Uterus (tissue), 4 donors: ENCODE results near the gene SH2D1A. TPM values are rescaled to one million over a fixed set of nuclear protein-coding genes. Genes with fewer than 3 reads are reported as not detected.

ENCODE experiments used
- DNase-seq, 2 donors: peaks; one replicate each; pipeline ENCODE4 v3.0.0-alpha.2; 2019 to 2020
- H3K27ac ChIP-seq, 2 donors: fragments of 200-600 bp; sonication (generic); 1 replicate in 1 of 2; 2 replicates in 1 of 2; pipeline ENCODE4 v1.5.1; 2016 to 2018
- H3K27me3 ChIP-seq, 2 donors: fragments of 200-600 bp; sonication (generic); one replicate each; pipeline ENCODE4 v1.5.1; 2018 to 2019; ENCODE audit warnings: control low read depth in 1 of 2
- H3K36me3 ChIP-seq, 2 donors: fragments of 200-600 bp; sonication (generic); one replicate each; pipeline ENCODE4 v1.5.1; 2019; ENCODE audit warnings: control low read depth in 1 of 2
- H3K4me1 ChIP-seq, 2 donors: fragments of 200-600 bp; sonication (generic); one replicate each; pipeline ENCODE4 v1.5.1; 2018 to 2019; ENCODE audit warnings: control low read depth in 1 of 2
- H3K4me3 ChIP-seq, 2 donors: fragments of 200-600 bp; sonication (generic); 1 replicate in 1 of 2; 2 replicates in 1 of 2; pipeline ENCODE4 v1.5.1; 2018 to 2019; ENCODE audit warnings: mild to moderate bottlenecking in 1 of 2
- H3K9me3 ChIP-seq, 2 donors: fragments of 200-600 bp; sonication (generic); one replicate each; pipeline ENCODE4 v1.5.1; 2019; ENCODE audit warnings: control low read depth in 1 of 2
- POLR2A ChIP-seq, 2 donors: fragments of 450-650 bp; IDR thresholded peaks; one replicate each; pipeline ENCODE4 v1.6.1; 2016; ENCODE audit warnings: antibody characterized with exemption in 2 of 2, mild to moderate bottlenecking in 1 of 2, moderate library complexity in 1 of 2
- intact Hi-C: fragments of 100-400 bp; cut with DNase I; formaldehyde crosslinking; loops from one replicate; pipeline ENCODE4 v1.15.1; 2023; ENCODE audit warnings: low total_unique reads
- total RNA-seq, 4 donors: library from RNA; depleted of rRNA in 3 of 4; stranded (reverse); fragments of >200 nt in 3 of 4; gene quantifications; one replicate each; pipeline versions ENCODE4 v1.1.0 to v1.2.4, GENCODE V29; 2014 to 2023
- TF ChIP-seq, protein P1 (sequence below), 4 experiments: fragments of 200-600 bp in 2 of 4; fragments of 450-650 bp in 2 of 4; sonication (generic) in 2 of 4; IDR thresholded peaks; one replicate each; pipeline ENCODE4 v1.5.1; 2016 to 2019; ENCODE audit warnings: antibody characterized with exemption in 4 of 4, mild to moderate bottlenecking in 2 of 4, moderate library complexity in 1 of 4
- donor health status: DM: yes; HTN: yes; CAD: no.

Gene SH2D1A
- total RNA-seq, 4 donors from 2014 or later = 0.43 to 2.4 (median 0.76) TPM; not detected in 1

DNA sequence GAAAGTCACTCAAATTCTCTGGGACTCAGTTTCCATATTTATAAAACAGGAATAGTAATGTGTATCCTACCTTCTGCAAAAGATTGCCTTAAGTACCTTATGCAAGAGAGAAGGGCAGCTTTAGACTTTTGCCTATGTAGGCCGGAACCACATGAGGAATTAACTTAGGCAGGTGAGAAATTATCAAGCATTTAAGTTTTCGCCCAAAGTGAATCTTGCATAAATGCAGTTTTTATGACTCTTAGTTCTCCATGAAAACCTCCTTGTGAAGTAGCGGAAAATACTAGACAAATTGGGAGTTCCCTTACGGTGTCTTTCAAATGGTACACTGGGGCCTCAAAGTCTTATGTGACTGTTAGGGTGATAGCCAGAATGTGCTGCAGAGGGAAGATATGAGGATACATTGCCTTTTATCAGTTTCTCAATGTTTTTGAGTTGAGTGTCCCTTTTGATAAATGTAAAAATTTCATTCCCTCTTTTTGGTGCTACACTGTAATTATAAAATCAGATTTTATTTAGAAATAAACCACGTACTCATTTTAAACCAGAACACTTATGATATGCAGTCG is 2.6 kb downstream of the SH2D1A start:
- H3K27ac ChIP-seq = no peak overlapping the region
- H3K36me3 ChIP-seq = no peaks in the 10 kb centered on the region
- H3K4me3 ChIP-seq = no peak overlapping the region
- H3K9me3 ChIP-seq = no peaks in the 10 kb centered on the region
- TF ChIP-seq POLR2A (IDR thresholded peaks at IDR 0.05) = no peak
- TF ChIP-seq, protein P1, sequence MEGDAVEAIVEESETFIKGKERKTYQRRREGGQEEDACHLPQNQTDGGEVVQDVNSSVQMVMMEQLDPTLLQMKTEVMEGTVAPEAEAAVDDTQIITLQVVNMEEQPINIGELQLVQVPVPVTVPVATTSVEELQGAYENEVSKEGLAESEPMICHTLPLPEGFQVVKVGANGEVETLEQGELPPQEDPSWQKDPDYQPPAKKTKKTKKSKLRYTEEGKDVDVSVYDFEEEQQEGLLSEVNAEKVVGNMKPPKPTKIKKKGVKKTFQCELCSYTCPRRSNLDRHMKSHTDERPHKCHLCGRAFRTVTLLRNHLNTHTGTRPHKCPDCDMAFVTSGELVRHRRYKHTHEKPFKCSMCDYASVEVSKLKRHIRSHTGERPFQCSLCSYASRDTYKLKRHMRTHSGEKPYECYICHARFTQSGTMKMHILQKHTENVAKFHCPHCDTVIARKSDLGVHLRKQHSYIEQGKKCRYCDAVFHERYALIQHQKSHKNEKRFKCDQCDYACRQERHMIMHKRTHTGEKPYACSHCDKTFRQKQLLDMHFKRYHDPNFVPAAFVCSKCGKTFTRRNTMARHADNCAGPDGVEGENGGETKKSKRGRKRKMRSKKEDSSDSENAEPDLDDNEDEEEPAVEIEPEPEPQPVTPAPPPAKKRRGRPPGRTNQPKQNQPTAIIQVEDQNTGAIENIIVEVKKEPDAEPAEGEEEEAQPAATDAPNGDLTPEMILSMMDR (IDR thresholded peaks at IDR 0.05) = no peak
- H3K4me1 ChIP-seq = no peaks in the 10 kb centered on the region
- no peak for DNase-seq
- no peaks in the 10 kb centered on the region for H3K27me3 ChIP-seq
- intact Hi-C loops = no loop called here

- TF ChIP-seq, protein P1 (IDR thresholded peaks at IDR 0.05) = no peak
- TF ChIP-seq POLR2A (IDR thresholded peaks at IDR 0.05) = no peak
- Histone ChIP-seq H3K4me3 (no peak overlapping the region), H3K9me3 (no peaks in the 10 kb centered on the region), H3K27ac (no peak overlapping the region), H3K27me3 (no peaks in the 10 kb centered on the region), H3K4me1 (no peaks in the 10 kb centered on the region), H3K36me3 (no peaks in the 10 kb centered on the region)
- DNase-seq = no peak
- intact Hi-C loops = no loop called here
Observed at GRCh38 chrX:124354648-124355047, 8.3 kb downstream of the SH2D1A start.

DNA sequence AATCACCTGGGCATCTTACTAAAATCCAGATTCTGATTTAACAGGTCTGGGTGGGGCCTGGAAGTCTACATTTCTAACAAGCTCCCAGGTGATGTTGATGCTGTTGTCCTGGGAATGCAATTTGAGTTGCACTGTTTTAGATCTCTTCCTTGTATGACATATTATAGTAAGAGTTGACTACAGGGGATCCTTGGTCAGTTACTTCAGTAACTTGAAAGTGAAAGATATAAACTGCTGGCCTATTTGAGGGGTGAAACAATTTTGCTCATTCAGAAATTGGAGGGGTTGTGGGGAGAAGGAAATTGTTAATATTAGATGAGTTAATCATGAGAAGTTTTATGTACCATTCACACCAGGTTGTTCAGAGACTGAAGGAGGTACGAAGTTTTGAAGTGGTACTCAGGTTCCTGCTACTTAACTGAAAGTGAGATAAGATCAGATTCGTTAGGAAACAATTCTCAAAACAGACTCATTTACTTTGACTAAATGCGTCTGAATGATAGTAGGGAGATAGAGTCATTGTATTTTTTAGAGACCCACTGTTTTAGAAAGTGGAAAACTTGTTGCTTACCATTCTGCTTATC is 12.5 kb downstream of the SH2D1A start:
- intact Hi-C loops = no loop called here
- H3K27ac ChIP-seq = no peak overlapping the region
- no peaks in the 10 kb centered on the region for H3K9me3 ChIP-seq
- H3K4me1 ChIP-seq = no peaks in the 10 kb centered on the region
- no peaks in the 10 kb centered on the region for H3K27me3 ChIP-seq
- no peaks in the 10 kb centered on the region for H3K36me3 ChIP-seq
- no peak overlapping the region for H3K4me3 ChIP-seq
- no peak for DNase-seq
- TF ChIP-seq, protein P1 (IDR thresholded peaks at IDR 0.05) = no peak
- no peak for TF ChIP-seq POLR2A (IDR thresholded peaks at IDR 0.05)

DNA sequence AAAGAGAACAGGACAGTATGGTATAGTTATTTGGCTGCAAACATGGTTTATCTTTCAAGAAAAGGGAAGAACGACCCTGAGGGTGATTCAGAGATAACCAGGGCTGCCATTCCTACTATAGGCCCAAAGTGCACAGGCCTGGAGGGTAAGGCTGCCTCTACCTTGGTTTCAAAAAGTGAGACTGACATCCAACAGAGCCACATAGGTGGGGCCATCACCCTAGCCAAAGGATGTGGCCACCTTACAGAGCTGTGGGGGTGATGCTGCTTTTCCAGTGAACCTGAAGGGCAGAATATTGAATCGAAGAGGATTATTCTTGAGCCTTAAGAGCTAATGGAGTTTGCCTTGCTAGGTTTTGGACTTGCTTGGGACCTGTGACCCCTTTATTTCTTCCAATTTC is 15.7 kb downstream of the SH2D1A start:
- H3K4me3 ChIP-seq = no peak overlapping the region
- no peaks in the 10 kb centered on the region for H3K9me3 ChIP-seq
- H3K27ac ChIP-seq = no peak overlapping the region
- intact Hi-C loops = no loop called here
- H3K27me3 ChIP-seq = no peaks in the 10 kb centered on the region
- no peaks in the 10 kb centered on the region for H3K4me1 ChIP-seq
- no peak for TF ChIP-seq POLR2A (IDR thresholded peaks at IDR 0.05)
- TF ChIP-seq, protein P1 (IDR thresholded peaks at IDR 0.05) = no peak
- H3K36me3 ChIP-seq = no peaks in the 10 kb centered on the region
- no peak for DNase-seq

DNA sequence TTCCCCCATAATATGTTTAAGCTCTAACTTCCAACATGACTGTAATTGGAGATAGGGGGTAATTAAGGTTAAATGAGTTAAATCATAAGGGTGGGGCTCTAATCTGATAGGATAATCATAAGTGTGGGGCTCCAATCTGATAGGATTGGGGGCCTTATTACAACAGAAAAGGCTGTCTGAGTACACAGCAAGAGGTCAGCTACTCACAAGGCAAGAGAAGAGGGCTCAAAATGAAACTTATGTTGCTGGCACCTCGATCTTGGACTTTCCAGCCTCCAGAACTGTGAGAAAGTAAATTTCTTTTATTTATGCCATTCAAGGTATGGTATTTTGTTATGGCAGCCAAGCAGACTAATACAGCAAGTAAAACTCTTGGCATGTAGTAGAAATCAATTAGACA is 16.4 kb downstream of the SH2D1A start:
- H3K4me1 ChIP-seq = no peaks in the 10 kb centered on the region
- intact Hi-C loops = no loop called here
- no peak overlapping the region for H3K4me3 ChIP-seq
- DNase-seq = no peak
- TF ChIP-seq, protein P1 (IDR thresholded peaks at IDR 0.05) = no peak
- TF ChIP-seq POLR2A (IDR thresholded peaks at IDR 0.05) = no peak
- no peak overlapping the region for H3K27ac ChIP-seq
- no peaks in the 10 kb centered on the region for H3K27me3 ChIP-seq
- H3K36me3 ChIP-seq = no peaks in the 10 kb centered on the region
- no peaks in the 10 kb centered on the region for H3K9me3 ChIP-seq
